ENCODE measurements around the gene PNRC2. TPM values are rescaled to one million over a fixed set of nuclear protein-coding genes. Genes with fewer than 3 reads are reported as not detected.

Gene PNRC2
- total and polyA plus RNA-seq, 2 donors (not counting 3 experiments of a cell fraction or from before 2014, with no cell fraction given), result 70.2 to 77.8 TPM

GRCh38 chr1:23977187-23977853 is 17.7 kb downstream of the PNRC2 start:
- peak overlapping the region; percentile 98 for H3K4me2 ChIP-seq (ENCODE audit: insufficient read depth, low read length)
- intact Hi-C loops (cut with micrococcal nuclease) (no loop called here), dilution Hi-C loops (cut with MboI; ENCODE audit: extremely low pct_ligation_motif_present, low sequenced_read_pairs) (no loop called here)
- peaks cover 22% of the 10 kb centered on the region for H4K20me1 ChIP-seq (replicated peaks; ENCODE audit: control insufficient read depth, extremely low read depth, insufficient read depth, low read length)
- DNase-seq (ENCODE audit: low read depth, low spot score) (no peak), FAIRE-seq (no peak)
- H3K4me3 ChIP-seq (replicated peaks in 1 of 3; ENCODE audit: insufficient read depth in 1 of 3, low read depth in 1 of 3, low read length in 3 of 3), result no peak overlapping the region
- no peaks in the 10 kb centered on the region for H3K9me1 ChIP-seq (replicated peaks; ENCODE audit: control insufficient read depth, extremely low read depth, insufficient read depth, low read length)
- CTCF ChIA-PET, result interaction anchor here (5.8 kb wide), 1 partner anchor 51 kb away, joined by 61 read pairs; no protein-coding TSS in a partner anchor
- H3K27ac ChIP-seq (ENCODE audit: insufficient read depth, low read depth, low read length), result no peak overlapping the region
- H3K4me1 ChIP-seq (ENCODE audit: control insufficient read depth, extremely low read depth, insufficient read depth, low read length), result peaks cover 33% of the 10 kb centered on the region
- no peaks in the 10 kb centered on the region for H3K27me3 ChIP-seq (ENCODE audit: control insufficient read depth in 2 of 2, insufficient read depth in 2 of 2, low read length in 2 of 2)
- H3K36me3 ChIP-seq (ENCODE audit: control insufficient read depth in 2 of 2, extremely low read depth in 1 of 2, insufficient read depth in 2 of 2, low read length in 2 of 2), result peaks cover 3 to 8% of the 10 kb centered on the region in 2 experiments
- no peak overlapping the region for H3K9ac ChIP-seq (replicated peaks; ENCODE audit: extremely low read depth, insufficient read depth, low read length)
- no TSS peak for BruUV-seq (replicated peaks)
- peaks cover 75% of the 10 kb centered on the region for H3K79me2 ChIP-seq (ENCODE audit: control insufficient read depth, insufficient read depth, low read length)
- H2AFZ ChIP-seq (ENCODE audit: low read depth, low read length), result no peak overlapping the region
- TF ChIP-seq EZH2 (IDR thresholded peaks at IDR 0.05; ENCODE audit: borderline replicate concordance, low read depth, low read length, severe bottlenecking) (no peak), JUN (IDR thresholded peaks at IDR 0.05; ENCODE audit: borderline replicate concordance, insufficient read depth, insufficient read length, low read depth) (no peak), POLR2AphosphoS5 (IDR thresholded peaks at IDR 0.05; ENCODE audit: insufficient read depth, low read depth, low read length) (no peak), MAX (IDR thresholded peaks at IDR 0.05; ENCODE audit: insufficient read depth, insufficient read length) (no peak), MYC (IDR thresholded peaks at IDR 0.05; ENCODE audit: low read depth, low read length) (no peak), GATA2 (IDR thresholded peaks at IDR 0.05; ENCODE audit: insufficient read depth, insufficient read length, low read depth, low read length) (no peak), FOS (IDR thresholded peaks at IDR 0.05; ENCODE audit: borderline replicate concordance, insufficient read depth, low read length) (no peak), POLR2A (IDR thresholded peaks at IDR 0.05; ENCODE audit: low read depth, low read length) (no peak), CTCF (IDR thresholded peaks at IDR 0.05; ENCODE audit: extremely low read depth in 1 of 2, insufficient read depth in 1 of 2, low read depth in 1 of 2, low read length in 2 of 2) (no peak)
- no peaks in the 10 kb centered on the region for H3K9me3 ChIP-seq (replicated peaks; ENCODE audit: control insufficient read depth, insufficient read depth, low read length)
- POLR2A ChIA-PET, result interaction anchor here (1.1 kb wide), 1 partner anchor 134 kb away, joined by 3 read pairs; the partner anchor contains the start of gene MYOM3

Data from endothelial cell of umbilical vein (primary cell).